ENCODE results near the gene PUSL1. TPM values are rescaled to one million over a fixed set of nuclear protein-coding genes. Genes with fewer than 3 reads are reported as not detected.
A peak's percentile ranks its signal among the peaks of the same experiment; 100 is the strongest.

Gene PUSL1
- total and polyA plus RNA-seq, 11 donors, result 6.8 to 17.7 (median 10.3) TPM

GRCh38 chr1:1287288-1288110 is 20.9 kb upstream of the PUSL1 start:
- no peaks in the 10 kb centered on the region for H3K9me3 ChIP-seq
- peaks cover 0 to 23% (median 5%) of the 10 kb centered on the region in 9 donors for H3K27me3 ChIP-seq
- no peak overlapping the region for H3K4me3 ChIP-seq
- no peak overlapping the region for H3K27ac ChIP-seq
- ATAC-seq (no peak), DNase-seq (peak in 1 of 5 donors; percentile 55)
- intact Hi-C loops (cut with DNase I), result no loop called here
- TF ChIP-seq POLR2A (IDR thresholded peaks at IDR 0.05) (no peak), CTCF (IDR thresholded peaks at IDR 0.05) (no peak)
- WGBS, 4 donors, result 76 to 89% (median 84%) methylated on average over 30 to 46 of the region's 46 CpGs
- H3K4me1 ChIP-seq, result peaks cover 0 to 15% (median 7%) of the 10 kb centered on the region in 12 donors
- no peaks in the 10 kb centered on the region for H3K36me3 ChIP-seq

- peak in 3 of 5 donors; percentile 70 to 84 (median 72) for DNase-seq
- H3K27ac ChIP-seq, result no peak overlapping the region
- peak in 2 of 4 donors; percentile 50 to 61 for ATAC-seq
- H3K27me3 ChIP-seq, result peaks cover 0 to 17% (median 5%) of the 10 kb centered on the region in 9 donors
- H3K9me3 ChIP-seq, result no peaks in the 10 kb centered on the region
- intact Hi-C loops (cut with DNase I), result loop anchor here in 7 of 10 donors (2.0 to 10.0 kb wide), 6 partner anchors 167 to 305 kb away; partner anchors contain the start of gene PERM1 (in 1 of the 7)
- TF ChIP-seq CTCF (IDR thresholded peaks at IDR 0.05) (peak; percentile 30 to 69 (median 48)), POLR2A (IDR thresholded peaks at IDR 0.05) (no peak)
- peaks cover 0 to 15% (median 7%) of the 10 kb centered on the region in 12 donors for H3K4me1 ChIP-seq
- WGBS, 4 donors, result 49 to 64% (median 62%) methylated on average over 12 to 15 of the region's 15 CpGs; no CpG with 5 or more reads in 1 of the 4 donors
- H3K4me3 ChIP-seq, result no peak overlapping the region
- peaks cover 0 to 23% (median 3%) of the 10 kb centered on the region in 9 donors for H3K36me3 ChIP-seq
Measured at GRCh38 chr1:1290238-1290731, 18.1 kb upstream of the PUSL1 start.

- Histone ChIP-seq H3K27me3 (peaks cover 0 to 9% (median 4%) of the 10 kb centered on the region in 9 donors), H3K27ac (no peak overlapping the region), H3K36me3 (peaks cover 0 to 31% (median 10%) of the 10 kb centered on the region in 9 donors), H3K4me3 (no peak overlapping the region), H3K4me1 (peaks cover 0 to 15% (median 7%) of the 10 kb centered on the region in 12 donors), H3K9me3 (no peaks in the 10 kb centered on the region)
- intact Hi-C loops (cut with DNase I), result loop anchor here in 7 of 10 donors (2.0 to 10.0 kb wide), 6 partner anchors 168 to 306 kb away; partner anchors contain the start of gene PERM1 (in 1 of the 7)
- WGBS, 4 donors, result 32 to 50% (median 47%) methylated on average over 12 to 28 of the region's 28 CpGs
- peak in 1 of 4 donors; percentile 5 for ATAC-seq
- DNase-seq, result peak in 1 of 5 donors; percentile 67
- TF ChIP-seq CTCF (IDR thresholded peaks at IDR 0.05), result no peak
- no peak for TF ChIP-seq POLR2A (IDR thresholded peaks at IDR 0.05)
Measured at GRCh38 chr1:1291023-1291528, 17.3 kb upstream of the PUSL1 start.
